Fibroblast of lung (primary cell): ENCODE data around the gene NINJ2.

Experiments
- CTCF ChIP-seq, 2 donors: IDR thresholded peaks in 1 of 2; conservative IDR thresholded peaks in 1 of 2; 1 replicate in 1 of 2; 2 replicates in 1 of 2; pipeline ENCODE4 v1.5.1; 2011 to 2012; ENCODE audit warnings: low read length in 2 of 2, control low read depth in 1 of 2, inconsistent platforms in 1 of 2, low read depth in 1 of 2, mild to moderate bottlenecking in 1 of 2
- EZH2 ChIP-seq: IDR thresholded peaks from 2 replicates; pipeline ENCODE4 v1.5.1; 2012; ENCODE audit warnings: low read length, control low read depth, mild to moderate bottlenecking; ENCODE audit errors: missing control alignments

DNA sequence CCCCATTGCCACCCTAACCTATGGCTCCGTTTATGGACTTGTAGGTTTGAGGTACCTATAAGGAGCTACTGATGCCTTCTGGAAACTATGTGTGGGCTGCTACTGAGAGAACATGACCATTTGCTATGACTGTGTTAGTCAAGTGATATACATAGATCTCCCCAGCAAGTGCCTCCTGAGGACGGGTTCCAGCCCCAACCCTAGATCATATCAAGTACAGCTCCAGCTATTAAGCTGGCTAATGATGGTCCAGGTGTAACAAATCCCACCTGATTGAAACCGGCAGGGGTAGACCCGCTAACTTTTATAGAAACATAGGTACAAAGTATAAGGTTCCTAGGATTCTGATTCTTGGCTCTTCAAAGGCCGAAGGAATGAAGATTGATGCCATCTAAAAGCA, 23.7 kb downstream of the NINJ2 start:
- no peak for TF ChIP-seq CTCF (conservative IDR thresholded peaks at IDR 0.05 in 1 of 2, IDR thresholded peaks at IDR 0.05 in 1 of 2; ENCODE audit: low read depth in 1 of 2, low read length in 2 of 2)
- TF ChIP-seq EZH2: no peak
